H1 (cell line): ENCODE measurements around the gene ARHGAP6. TPM values are rescaled to one million over a fixed set of nuclear protein-coding genes. Genes with fewer than 3 reads are reported as not detected.

Experiments used
- CTCF ChIA-PET: fragments of 300-600 bp; sonication (Branson Sonifier 250); formaldehyde crosslinking; loops from one replicate; lab custom pipeline; 2021; ENCODE audit not compliant: partially characterized antibody; lab: Charles Lee
- POLR2A ChIA-PET: fragments of 300-600 bp; sonication (Branson Sonifier 250); formaldehyde crosslinking; loops from one replicate; lab custom pipeline; 2021; ENCODE audit warnings: inconsistent platforms; ENCODE audit not compliant: partially characterized antibody; lab: Charles Lee
- DNase-seq, 2 experiments: peaks; one replicate each; pipeline versions ENCODE4 v3.0.0 to v3.0.0-alpha.2; 2010 to 2022; ENCODE audit warnings: low spot score in 2 of 2, low read depth in 1 of 2, mixed read lengths in 1 of 2
- FAIRE-seq: peaks from 2 replicates; lab custom pipeline; 2011; peaks lifted over from hg19 to GRCh38; lab: Jason Lieb, UNC
- H2AFZ ChIP-seq: 2 replicates; pipeline ENCODE4 v1.8.1; 2012; ENCODE audit warnings: low read length, inconsistent platforms
- H2AK5ac ChIP-seq: 2 replicates; pipeline ENCODE4 v1.6.1; 2013; ENCODE audit warnings: low read depth, low read length
- H2BK120ac ChIP-seq: replicated peaks from 2 replicates; pipeline ENCODE3; 2013; ENCODE audit warnings: low read depth, low read length, inconsistent platforms
- H2BK12ac ChIP-seq: 2 replicates; pipeline ENCODE4 v1.6.1; 2013; ENCODE audit warnings: low read depth, low read length
- H2BK15ac ChIP-seq: 2 replicates; pipeline ENCODE4 v1.6.1; 2013; ENCODE audit warnings: low read length
- H2BK20ac ChIP-seq: 2 replicates; pipeline ENCODE4 v1.6.1; 2013; ENCODE audit warnings: low read length
- H2BK5ac ChIP-seq: 2 replicates; pipeline ENCODE4 v1.6.1; 2013; ENCODE audit warnings: low read depth, low read length
- H3K14ac ChIP-seq: 2 replicates; pipeline ENCODE4 v1.6.1; 2013; ENCODE audit warnings: inconsistent platforms; ENCODE audit not compliant: insufficient read length
- H3K18ac ChIP-seq: 2 replicates; pipeline ENCODE4 v1.6.1; 2013; ENCODE audit warnings: low read length; ENCODE audit errors: extremely low read depth
- H3K23ac ChIP-seq: 2 replicates; pipeline ENCODE4 v1.6.1; 2013; ENCODE audit warnings: inconsistent platforms; ENCODE audit not compliant: insufficient read length
- H3K23me2 ChIP-seq: 2 replicates; pipeline ENCODE4 v1.6.1; 2013; ENCODE audit warnings: low read depth, low read length
- H3K27ac ChIP-seq: 2 replicates; pipeline ENCODE4 v1.6.1; 2011; ENCODE audit warnings: low read depth, low read length, inconsistent platforms
- H3K27me3 ChIP-seq, 4 experiments: replicated peaks in 1 of 4; 1 replicate in 1 of 4; 2 replicates in 3 of 4; pipeline versions ENCODE4 v1.6.1 to v1.8.1; 2011 to 2013; ENCODE audit warnings: low read length in 3 of 4, mild to moderate bottlenecking in 3 of 4, inconsistent platforms in 2 of 4, mixed read lengths in 2 of 4, moderate library complexity in 1 of 4; ENCODE audit not compliant: control insufficient read depth in 3 of 4, insufficient read depth in 3 of 4; ENCODE audit errors: extremely low read depth in 1 of 4
- H3K36me3 ChIP-seq, 4 experiments: 2 replicates each; pipeline versions ENCODE4 v1.6.1 to v1.8.1; 2011 to 2013; ENCODE audit warnings: mild to moderate bottlenecking in 4 of 4, low read length in 3 of 4, moderate library complexity in 2 of 4, control low read depth in 1 of 4, inconsistent platforms in 1 of 4; ENCODE audit not compliant: insufficient read depth in 4 of 4, control insufficient read depth in 2 of 4
- H3K4ac ChIP-seq: replicated peaks from 2 replicates; pipeline ENCODE3; 2013; ENCODE audit warnings: low read length, low read depth, mixed read lengths, inconsistent platforms; ENCODE audit not compliant: insufficient read length
- H3K4me1 ChIP-seq, 4 experiments: replicated peaks in 1 of 4; 1 replicate in 1 of 4; 2 replicates in 3 of 4; pipeline versions ENCODE4 v1.6.1 to v1.8.1; 2011 to 2013; ENCODE audit warnings: low read length in 3 of 4, inconsistent platforms in 2 of 4, mixed read lengths in 1 of 4; ENCODE audit not compliant: insufficient read depth in 4 of 4, control insufficient read depth in 3 of 4
- H3K4me2 ChIP-seq, 2 experiments: 2 replicates each; pipeline versions ENCODE4 v1.6.1 to v1.8.1; 2011 to 2013; ENCODE audit warnings: low read depth in 2 of 2, low read length in 2 of 2, control low read depth in 1 of 2, inconsistent platforms in 1 of 2, mild to moderate bottlenecking in 1 of 2; ENCODE audit not compliant: insufficient read depth in 1 of 2
- H3K4me3 ChIP-seq, 4 experiments: fragments of 200-600, 300-600 bp in 1 of 4; sonication (generic), shearing (Covaris generic), sonication (Bioruptor Twin) in 1 of 4; 2 replicates each; pipeline versions ENCODE4 v1.5.1 to v1.8.1; 2011 to 2016; ENCODE audit warnings: low read length in 4 of 4, low read depth in 3 of 4, control low read depth in 2 of 4, inconsistent platforms in 2 of 4, mild to moderate bottlenecking in 2 of 4, mixed read lengths in 1 of 4, moderate library complexity in 1 of 4; ENCODE audit not compliant: insufficient read depth in 2 of 4; ENCODE audit errors: extremely low read depth in 1 of 4
- H3K56ac ChIP-seq: replicated peaks from 2 replicates; pipeline ENCODE3; 2013; ENCODE audit warnings: low read depth, mild to moderate bottlenecking, mixed read lengths, low read length, inconsistent platforms; ENCODE audit not compliant: insufficient read length
- H3K79me1 ChIP-seq: 2 replicates; pipeline ENCODE4 v1.6.1; 2013; ENCODE audit warnings: low read depth, low read length, control low read depth
- H3K79me2 ChIP-seq, 2 experiments: 2 replicates each; pipeline versions ENCODE4 v1.6.1 to v1.8.1; 2012 to 2013; ENCODE audit warnings: low read length in 2 of 2, mild to moderate bottlenecking in 2 of 2, inconsistent platforms in 1 of 2; ENCODE audit not compliant: insufficient read depth in 2 of 2, control insufficient read depth in 1 of 2
- H3K9ac ChIP-seq, 4 experiments: replicated peaks in 1 of 4; 1 replicate in 1 of 4; 2 replicates in 3 of 4; pipeline versions ENCODE4 v1.6.1 to v1.8.1; 2011 to 2013; ENCODE audit warnings: low read depth in 3 of 4, low read length in 3 of 4, control low read depth in 2 of 4, mild to moderate bottlenecking in 2 of 4, moderate library complexity in 2 of 4, inconsistent platforms in 1 of 4; ENCODE audit errors: extremely low read depth in 1 of 4
- H3K9me3 ChIP-seq, 2 experiments: 2 replicates each; pipeline versions ENCODE4 v1.6.1 to v1.8.1; 2012 to 2013; ENCODE audit warnings: mild to moderate bottlenecking in 2 of 2, moderate library complexity in 2 of 2, control low read depth in 1 of 2, inconsistent platforms in 1 of 2, low read depth in 1 of 2, low read length in 1 of 2, mixed read lengths in 1 of 2; ENCODE audit not compliant: insufficient read depth in 2 of 2
- H4K20me1 ChIP-seq, 2 experiments: replicated peaks in 1 of 2; 2 replicates each; pipeline versions ENCODE3 to v1.8.1; 2011 to 2013; ENCODE audit warnings: inconsistent platforms in 2 of 2, low read length in 2 of 2, mild to moderate bottlenecking in 1 of 2; ENCODE audit not compliant: insufficient read depth in 2 of 2, control insufficient read depth in 1 of 2
- H4K5ac ChIP-seq: 2 replicates; pipeline ENCODE4 v1.6.1; 2013; ENCODE audit warnings: low read length, low read depth, mixed read lengths, inconsistent platforms; ENCODE audit not compliant: insufficient read length
- H4K8ac ChIP-seq: 2 replicates; pipeline ENCODE4 v1.8.0; 2013; ENCODE audit warnings: mild to moderate bottlenecking, moderate library complexity, low read length, inconsistent platforms; ENCODE audit not compliant: insufficient read depth; ENCODE audit errors: extremely low read depth
- H4K91ac ChIP-seq: replicated peaks from 2 replicates; pipeline ENCODE3; 2013; ENCODE audit warnings: low read length, mixed read lengths, inconsistent platforms; ENCODE audit not compliant: insufficient read length
- FOSL1 ChIP-seq: IDR thresholded peaks from 2 replicates; pipeline ENCODE4 v1.6.1; 2011; ENCODE audit warnings: mild to moderate bottlenecking, low read depth, low read length, moderate library complexity; ENCODE audit not compliant: insufficient read depth
- HDAC2 ChIP-seq, 2 experiments: fragments of 300-600 bp in 1 of 2; sonication (generic) in 1 of 2; IDR thresholded peaks; 2 replicates each; pipeline ENCODE4 v1.6.1; 2011 to 2012; ENCODE audit warnings: low read depth in 2 of 2, low read length in 2 of 2, mild to moderate bottlenecking in 2 of 2, moderate library complexity in 2 of 2, borderline replicate concordance in 1 of 2, inconsistent platforms in 1 of 2
- RXRA ChIP-seq: IDR thresholded peaks from 2 replicates; pipeline ENCODE4 v1.6.1; 2011; ENCODE audit warnings: low read depth, mild to moderate bottlenecking, low read length, moderate library complexity; ENCODE audit not compliant: insufficient read depth
- SIN3A ChIP-seq, 2 experiments: IDR thresholded peaks in 1 of 2; conservative IDR thresholded peaks in 1 of 2; 2 replicates each; pipeline ENCODE4 v1.6.1; 2011 to 2012; ENCODE audit warnings: low read length in 2 of 2, improper control_type of control experiment in 1 of 2, low read depth in 1 of 2, mild to moderate bottlenecking in 1 of 2
- SIX5 ChIP-seq: IDR thresholded peaks from 2 replicates; pipeline ENCODE4 v1.6.1; 2011; ENCODE audit warnings: mild to moderate bottlenecking, low read depth, low read length
- SP1 ChIP-seq: IDR thresholded peaks from 2 replicates; pipeline ENCODE4 v1.6.1; 2011; ENCODE audit warnings: low read depth, low read length
- SP2 ChIP-seq: IDR thresholded peaks from 2 replicates; pipeline ENCODE4 v1.6.1; 2012; ENCODE audit warnings: mild to moderate bottlenecking, low read length, inconsistent platforms
- YY1 ChIP-seq: IDR thresholded peaks from 2 replicates; pipeline ENCODE4 v1.6.1; 2011; ENCODE audit warnings: low read depth, mild to moderate bottlenecking, low read length
- WGBS, 2 experiments: shearing (Covaris generic) in 1 of 2; methylation state at CpG; one replicate each; pipeline versions ENCODE4 v1.1.6 to v1.1.7; 2013 to 2015; ENCODE audit warnings: low lambda C conversion rate in 2 of 2, mixed read lengths in 2 of 2, inconsistent platforms in 1 of 2, low coverage in 1 of 2, missing lambda C conversion rate in 1 of 2; ENCODE audit not compliant: insufficient replicate concordance in 2 of 2, insufficient coverage in 1 of 2, insufficient read length in 1 of 2; ENCODE audit errors: extremely low coverage in 1 of 2, missing lambda C conversion rate in 1 of 2; 5-methylcytosine and 5-hydroxymethylcytosine counted together
- polyA plus RNA-seq, 7 experiments: library from polyadenylated mRNA; depleted of rRNA in 3 of 7; stranded (reverse) in 5 of 7; unstranded in 2 of 7; fragments of >200 nt in 5 of 7; fragments of 200-250 nt in 2 of 7; gene quantifications; 1 replicate in 5 of 7; 2 replicates in 1 of 7; 4 replicates in 1 of 7; pipeline versions ENCODE4 v1.2.1 to v1.2.3, GENCODE V29; 2011 to 2013; ENCODE audit warnings: missing spikeins in 2 of 7, mixed read lengths in 2 of 7
- total RNA-seq: library from RNA; stranded (reverse); fragmentation: NEBNext Ultra II Directional; extraction: Animal tissue kit (Norgen Biotek cat#: 25700); gene quantifications from 2 replicates; pipeline ENCODE4 v1.2.1, GENCODE V29; 2021

ARHGAP6 gene
- total and polyA plus RNA-seq, 2 of the 8 experiments (the other 6 are each of a cell fraction or from before 2014, with no cell fraction given): 0.35 to 0.82 TPM

DNA sequence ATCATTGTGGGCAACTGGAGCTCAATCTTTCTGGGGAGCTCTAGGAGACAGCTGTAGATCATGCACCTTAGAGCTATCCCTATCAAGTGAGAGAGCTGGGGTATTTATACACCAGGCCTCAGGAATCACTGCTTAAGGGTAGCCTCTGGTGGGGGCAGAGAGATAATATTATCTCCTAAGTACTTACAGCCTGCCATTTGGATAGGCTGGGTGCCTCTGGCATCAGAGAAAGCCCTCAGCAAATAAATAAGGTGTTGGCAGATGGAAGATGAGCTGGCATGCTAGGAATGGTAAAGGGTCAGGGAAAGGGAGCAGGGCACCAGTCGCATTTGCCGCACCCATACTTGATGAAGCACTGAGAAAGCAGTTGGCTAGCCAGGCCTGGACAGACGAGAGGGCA is 478.7 kb downstream of the ARHGAP6 start:
- Histone ChIP-seq H2AFZ (no peak overlapping the region), H2BK12ac (no peak overlapping the region), H3K27me3 (no peaks in the 10 kb centered on the region), H2BK15ac (no peak overlapping the region)
- no peak for TF ChIP-seq SIX5
- TF ChIP-seq HDAC2 (IDR thresholded peaks at IDR 0.05; ENCODE audit: borderline replicate concordance in 1 of 2, low read depth in 2 of 2, low read length in 2 of 2): no peak
- TF ChIP-seq YY1: no peak
- no peak for TF ChIP-seq FOSL1
- TF ChIP-seq RXRA: no peak
- no peak for TF ChIP-seq SIN3A (conservative IDR thresholded peaks at IDR 0.05 in 1 of 2, IDR thresholded peaks at IDR 0.05 in 1 of 2; ENCODE audit: low read depth in 1 of 2, low read length in 2 of 2)
- TF ChIP-seq SP1: no peak
- no peak for TF ChIP-seq SP2
- TF ChIP-seq, all 59 proteins: peak for 0
- Histone ChIP-seq H3K9ac (no peak overlapping the region), H3K18ac (no peak overlapping the region), H3K4me3 (no peak overlapping the region), H3K36me3 (no peaks in the 10 kb centered on the region), H3K4me1 (no peaks in the 10 kb centered on the region), H4K20me1 (no peaks in the 10 kb centered on the region), H3K23me2 (no peaks in the 10 kb centered on the region), H3K79me1 (no peaks in the 10 kb centered on the region), H4K91ac (no peak overlapping the region), H3K4ac (no peak overlapping the region), H3K27ac (no peak overlapping the region), H2AK5ac (no peak overlapping the region), H3K14ac (no peak overlapping the region), H3K79me2 (no peaks in the 10 kb centered on the region), H4K8ac (no peak overlapping the region), H3K23ac (no peak overlapping the region), H2BK20ac (no peak overlapping the region), H2BK5ac (no peak overlapping the region), H3K9me3 (no peaks in the 10 kb centered on the region), H3K4me2 (no peak overlapping the region), H3K56ac (no peak overlapping the region), H4K5ac (no peak overlapping the region), H2BK120ac (no peak overlapping the region)
- DNase-seq: no peak
- WGBS, 2 experiments: 100% methylated on average over 3 of the region's 3 CpGs; no CpG with 5 or more reads in 1 of the 2 experiments
- CTCF ChIA-PET: interaction anchor here (1.1 to 1.2 kb wide), 2 partner anchors 20 to 29 kb away, joined by 3 to 4 read pairs; no protein-coding TSS in a partner anchor
- no peak for FAIRE-seq
- POLR2A ChIA-PET: no interaction called here
